EL (cell line): ENCODE results near the gene OGFOD3.

Source experiments
- DNase-seq: peaks from one replicate; pipeline ENCODE4 v3.0.0-alpha.2; 2016

Gene OGFOD3

DNA sequence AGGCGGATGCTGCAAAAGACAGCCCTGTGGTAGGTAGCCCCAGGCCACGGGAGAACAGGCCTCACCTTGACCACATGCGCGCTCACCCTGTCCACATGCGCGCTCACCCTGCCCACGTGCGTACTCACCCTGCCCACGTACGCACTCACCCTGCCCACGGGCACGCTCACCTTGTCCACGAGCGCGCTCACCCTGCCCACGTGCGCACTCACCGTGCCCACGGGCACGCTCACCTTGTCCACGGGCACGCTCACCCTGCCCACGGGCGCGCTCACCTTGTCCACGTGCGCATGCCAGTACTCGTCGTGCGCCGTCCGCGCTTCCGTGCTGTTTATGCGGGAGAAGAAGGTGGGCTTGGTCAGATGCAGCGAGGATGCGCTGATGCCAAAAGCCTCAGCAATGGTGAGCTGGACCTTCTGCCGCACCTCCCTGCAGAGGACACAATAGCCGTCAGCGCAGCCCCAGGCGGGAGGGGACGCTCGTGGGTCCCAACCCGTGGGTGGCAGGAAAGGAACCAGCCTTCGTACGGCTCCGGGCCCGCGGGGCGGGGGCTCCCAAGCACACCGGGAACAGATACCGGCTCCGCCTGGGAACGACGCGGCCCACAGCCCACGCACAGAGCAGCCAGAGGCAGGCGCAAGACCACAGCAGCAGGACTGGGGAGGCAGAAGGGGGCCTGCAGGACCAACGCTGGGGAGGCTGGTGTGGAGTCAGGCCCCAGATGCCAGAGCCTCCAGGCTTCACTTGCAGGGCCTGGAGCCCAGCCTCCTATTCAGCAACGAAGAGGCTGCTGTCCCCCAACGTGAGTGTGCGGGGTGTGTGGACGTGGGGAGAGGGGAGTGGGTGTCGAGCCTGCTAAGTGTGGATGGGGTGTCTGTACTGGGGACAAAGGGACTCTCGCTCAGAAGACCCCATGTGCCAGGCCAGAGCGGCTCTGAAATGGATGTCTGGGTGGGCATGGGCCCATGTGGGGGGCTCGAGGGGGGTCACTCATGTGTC lies 14.4 kb downstream of the OGFOD3 start:
- no peak for DNase-seq

DNA sequence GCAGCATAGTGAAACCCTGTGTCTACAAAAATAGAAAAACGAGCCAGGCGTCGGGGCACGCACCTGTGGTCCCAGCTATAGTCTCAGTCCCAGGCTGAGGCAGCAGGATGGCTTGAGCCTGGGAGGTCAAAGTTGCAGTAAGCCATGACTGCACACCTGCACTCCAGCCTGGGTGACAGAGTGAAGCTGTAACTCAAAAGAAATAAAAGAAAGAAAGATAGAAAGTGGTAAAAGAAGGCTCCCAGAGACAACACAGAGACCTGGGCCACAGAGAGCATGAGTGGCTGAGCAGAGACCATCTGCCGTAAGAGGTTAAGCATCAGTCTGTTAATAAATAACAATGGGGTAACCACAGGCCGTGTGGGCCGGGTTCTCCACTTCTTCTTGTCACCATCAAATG lies 15.5 kb downstream of the OGFOD3 start:
- no peak for DNase-seq

- no peak for DNase-seq
These were observed 17.6 kb downstream of the OGFOD3 start for GRCh38 chr17:82400830-82401229.

GRCh38 chr17:82400206-82400605 lies 18.2 kb downstream of the OGFOD3 start:
- no peak for DNase-seq

- DNase-seq: no peak
These were observed 18.7 kb downstream of the OGFOD3 start for GRCh38 chr17:82399601-82400101.

DNA sequence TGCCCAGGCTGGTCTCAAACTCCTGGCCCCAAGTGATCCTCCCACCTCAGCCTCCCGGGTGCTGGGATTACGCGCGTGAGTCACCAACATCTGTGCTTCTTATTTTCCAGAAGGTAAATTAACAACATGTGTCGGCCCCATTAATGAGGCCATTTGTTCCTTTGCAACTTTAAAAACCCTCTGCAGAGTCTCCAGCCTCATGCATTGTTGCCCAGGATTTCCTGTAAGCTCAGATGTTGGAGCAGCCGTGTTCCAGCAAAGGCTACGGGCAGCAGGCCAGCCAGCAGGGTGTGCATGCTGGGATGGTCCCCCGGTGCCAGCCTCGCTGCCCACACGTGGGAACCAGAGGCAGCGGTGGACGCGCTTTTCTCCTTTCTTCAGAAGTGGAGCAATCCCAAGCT lies 19.3 kb downstream of the OGFOD3 start:
- peak; percentile 55 for DNase-seq

DNA sequence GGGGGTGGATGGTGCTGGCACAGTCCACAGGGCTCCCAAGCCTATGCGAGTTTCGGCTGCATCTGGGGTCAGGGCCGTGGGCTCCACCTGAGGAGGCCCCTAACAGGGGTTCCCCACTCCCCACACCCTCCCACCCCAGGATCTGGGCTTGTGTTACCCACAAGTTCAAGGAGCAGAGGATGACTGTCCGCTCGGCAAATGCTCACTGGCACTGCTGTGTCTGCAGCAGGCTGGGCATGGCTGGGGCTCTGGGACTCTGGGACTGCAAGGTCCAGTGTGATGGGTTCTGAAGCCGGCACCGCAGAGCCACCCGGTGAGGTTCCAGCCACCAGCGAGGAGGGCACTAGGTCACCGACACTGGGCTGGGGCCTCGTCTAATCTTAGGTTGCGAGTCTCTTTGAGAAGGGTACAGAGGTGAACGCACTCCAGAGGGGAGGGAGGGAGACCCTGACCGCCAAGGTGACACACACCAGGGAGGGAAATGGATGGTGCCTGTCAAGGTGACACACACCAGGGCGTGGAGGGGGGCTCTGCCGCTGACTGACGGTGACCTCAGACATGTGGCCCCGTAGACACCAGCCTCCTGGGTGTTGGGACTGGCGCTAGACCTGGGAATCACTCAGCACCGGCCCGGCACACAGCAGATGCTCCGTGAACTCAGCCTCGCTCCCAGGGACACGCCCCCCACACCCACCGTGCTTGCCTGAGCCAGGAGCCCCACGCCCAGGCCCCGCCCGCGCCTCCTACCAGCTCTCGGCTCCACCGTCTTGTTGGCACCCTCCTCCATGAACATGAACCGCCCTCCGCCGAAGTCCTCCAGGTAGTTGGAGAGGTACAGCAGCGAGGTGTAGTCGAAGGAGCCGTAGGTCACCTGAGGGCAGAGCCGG lies 20.7 kb downstream of the OGFOD3 start:
- no peak for DNase-seq

GRCh38 chr17:82396601-82397435 lies 21.6 kb downstream of the OGFOD3 start:
- peak; percentile 81 for DNase-seq

- DNase-seq: no peak
These were observed 24.1 kb downstream of the OGFOD3 start for GRCh38 chr17:82394278-82394677.

DNA sequence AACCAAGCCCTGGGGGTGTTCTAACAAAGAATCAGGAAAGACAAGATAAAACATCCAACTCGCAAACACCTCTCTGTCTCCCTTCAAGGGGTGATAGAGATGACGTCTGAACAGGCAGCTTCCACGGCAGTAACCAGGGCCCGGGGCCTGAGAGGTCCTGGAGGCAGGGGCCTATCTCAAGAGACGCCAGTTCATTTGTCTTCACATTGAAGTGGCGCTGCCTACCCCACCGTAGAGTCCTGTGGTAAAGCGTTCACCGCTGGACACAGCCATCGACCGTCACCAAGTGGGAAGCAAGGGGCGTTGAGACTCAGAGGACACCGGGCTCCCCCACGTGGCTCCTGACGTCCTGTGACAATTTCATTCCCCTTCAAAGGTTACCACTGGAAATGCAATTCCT lies 25.4 kb downstream of the OGFOD3 start:
- DNase-seq: no peak

GRCh38 chr17:82392209-82392920 lies 26.0 kb downstream of the OGFOD3 start:
- no peak for DNase-seq

DNA sequence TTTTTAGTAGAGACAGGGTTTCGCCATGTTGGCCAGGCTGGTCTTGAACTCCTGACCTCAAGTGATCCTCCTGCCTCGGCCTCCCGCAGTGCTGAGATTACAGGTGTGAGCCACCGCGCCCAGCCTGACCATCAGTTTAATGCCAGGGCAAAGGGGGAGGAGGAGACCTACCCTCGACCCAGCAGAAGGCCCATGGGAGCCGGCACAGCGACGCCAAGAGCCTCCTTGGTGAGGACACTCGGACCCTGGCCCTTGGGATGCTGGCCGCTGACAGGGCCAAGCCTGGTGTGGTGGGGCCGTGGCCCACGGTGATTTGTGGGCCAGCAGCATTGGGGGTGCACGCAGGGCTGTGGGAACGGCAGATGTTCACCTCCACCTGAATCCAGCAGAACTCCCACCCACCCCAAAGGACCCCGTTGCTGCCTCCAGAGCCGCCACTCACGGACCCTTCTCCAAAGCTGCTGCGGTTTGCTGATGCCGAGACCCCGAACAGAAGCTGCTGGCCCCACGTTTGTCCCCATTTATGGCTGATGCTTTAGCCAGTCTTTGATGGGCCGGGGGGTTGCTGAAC lies 26.8 kb downstream of the OGFOD3 start:
- DNase-seq: no peak

GRCh38 chr17:82390860-82391435 lies 27.4 kb downstream of the OGFOD3 start:
- DNase-seq: no peak

GRCh38 chr17:82390015-82390859 lies 28.1 kb downstream of the OGFOD3 start:
- no peak for DNase-seq

GRCh38 chr17:82389379-82389778 lies 29.0 kb downstream of the OGFOD3 start:
- no peak for DNase-seq

DNA sequence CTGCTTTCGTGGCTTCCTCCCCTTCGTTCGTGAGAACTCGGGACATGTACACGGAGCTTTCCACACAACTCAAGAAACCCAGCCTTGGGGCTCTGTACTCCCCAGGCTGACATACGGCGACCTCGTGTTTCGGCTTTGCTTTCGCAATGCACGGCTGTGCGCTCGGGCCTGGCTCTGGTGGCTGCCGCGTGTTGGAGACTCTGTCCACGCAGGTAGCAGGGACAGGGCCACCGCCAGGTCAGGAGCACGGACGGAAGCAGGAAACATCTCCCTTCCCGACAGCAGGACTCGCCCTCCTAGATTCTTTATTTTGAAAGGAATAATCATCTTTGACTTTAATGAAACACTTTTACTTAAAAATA lies 29.5 kb downstream of the OGFOD3 start:
- no peak for DNase-seq

DNA sequence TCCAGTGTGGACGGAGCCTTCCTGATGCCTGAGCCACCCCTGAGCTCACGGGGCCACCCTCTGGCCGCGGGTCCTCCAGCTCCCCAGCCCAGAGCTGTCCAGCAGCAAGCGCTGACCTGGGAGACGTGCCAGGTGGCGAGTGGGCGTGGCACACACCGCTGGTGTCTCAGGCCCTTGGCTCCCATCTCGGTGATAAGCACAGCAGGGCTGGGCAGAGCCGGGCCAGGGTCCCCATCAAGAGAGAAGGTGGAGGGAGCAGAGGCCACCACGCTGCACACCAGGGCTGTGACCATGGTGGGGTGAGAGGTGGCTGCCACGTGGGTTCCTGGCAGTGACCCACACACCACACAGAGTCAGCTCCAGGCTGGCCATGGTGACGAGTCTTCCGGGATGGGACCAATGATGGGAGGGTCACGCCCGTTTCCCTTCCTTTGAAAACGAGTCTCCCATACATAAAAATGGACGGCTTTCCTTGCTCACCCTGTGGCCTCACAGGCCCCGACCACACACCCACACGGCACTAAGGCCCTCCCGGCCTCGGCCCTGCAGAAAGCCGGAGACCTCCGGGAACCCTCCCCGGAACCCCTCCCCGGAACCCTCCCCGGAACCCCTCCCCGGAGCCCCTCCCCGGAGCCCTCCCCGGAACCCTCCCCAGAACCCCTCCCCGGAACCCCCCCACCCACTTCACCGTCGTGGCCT lies 30.0 kb downstream of the OGFOD3 start:
- DNase-seq: no peak

GRCh38 chr17:82387705-82388106 lies 30.7 kb downstream of the OGFOD3 start:
- no peak for DNase-seq

DNA sequence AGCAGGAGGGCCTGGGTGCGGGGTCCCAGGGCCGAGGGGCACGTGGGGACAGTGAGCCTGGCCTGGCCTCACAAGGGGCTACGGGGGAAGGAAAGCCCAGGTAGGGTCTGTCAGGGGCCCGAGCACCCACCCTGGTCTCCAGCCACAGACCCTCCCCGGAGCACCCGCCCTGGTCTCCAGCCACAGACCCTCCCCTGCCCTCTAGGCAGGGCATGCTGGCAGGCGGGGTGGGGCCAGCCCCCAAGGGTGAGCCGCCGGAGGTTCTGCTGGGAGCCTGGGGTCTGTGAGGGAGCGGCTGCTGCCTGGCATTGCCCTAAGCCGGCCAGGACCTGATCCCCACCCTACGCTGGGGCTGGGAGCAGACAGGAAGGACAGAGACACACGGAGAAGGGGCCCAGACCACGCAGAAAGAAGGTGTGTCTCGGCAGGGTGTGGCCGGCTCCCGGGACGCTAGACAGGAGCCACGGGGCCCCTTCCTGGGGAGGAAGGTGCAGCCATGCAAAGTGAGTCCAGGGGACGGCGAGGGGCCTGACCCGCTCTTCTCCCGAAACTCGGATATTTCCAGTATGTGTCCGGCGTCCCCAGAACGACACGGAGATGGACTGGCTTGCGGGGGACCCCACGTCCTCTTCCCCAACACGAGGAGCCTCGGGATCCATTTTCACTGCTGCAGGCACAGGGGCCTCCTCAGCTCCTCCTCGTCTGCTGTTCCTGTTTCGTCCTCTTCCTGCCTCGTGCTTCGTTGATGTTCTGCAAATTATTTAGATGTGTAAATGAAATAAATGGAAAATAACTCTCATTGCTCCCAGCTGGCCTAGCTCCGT lies 31.3 kb downstream of the OGFOD3 start:
- DNase-seq: no peak
